Measurements from ENCODE around the gene CARS2.
A peak's percentile ranks its signal among the peaks of the same experiment; 100 is the strongest.
"Not testable (repeated sequence)": the region's sequence is repeated elsewhere in the genome, so short reads cannot be mapped to it uniquely, and the experiment has no call there.

Gene CARS2

DNA sequence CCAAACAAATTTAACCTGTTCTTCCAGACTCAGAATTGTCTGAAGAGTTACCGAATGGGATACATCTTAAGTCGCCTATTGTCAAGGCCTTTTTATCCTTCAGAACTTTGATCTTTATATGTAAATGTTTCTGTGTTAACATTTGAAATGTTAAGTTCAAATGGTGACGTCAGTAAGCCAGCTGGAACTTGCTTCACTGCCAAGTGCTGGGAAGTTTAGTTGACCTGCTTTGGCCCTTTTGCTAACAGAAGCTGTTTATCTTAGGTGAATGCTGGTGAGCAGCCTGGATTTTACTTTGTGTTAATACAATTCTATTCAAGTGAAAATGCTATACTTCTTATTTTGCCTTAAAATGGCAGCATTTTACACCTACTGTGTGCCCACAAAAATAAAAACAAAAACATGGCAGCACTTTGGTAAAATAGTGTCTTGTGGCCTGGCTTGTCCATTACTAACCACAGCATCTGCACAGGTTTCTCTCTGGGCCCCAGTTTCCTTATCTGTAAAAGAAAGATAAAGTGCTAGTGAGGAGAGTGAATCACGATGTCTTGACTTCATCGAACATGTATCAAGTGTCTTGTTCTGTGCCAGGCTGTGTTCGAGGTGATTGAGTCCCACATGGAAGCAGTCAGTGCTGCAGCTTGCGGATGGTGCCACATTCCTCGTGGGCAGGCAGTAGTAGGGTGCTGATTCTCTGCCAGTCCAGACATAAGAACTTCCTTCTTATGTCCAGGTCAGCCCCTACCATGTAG lies 88.4 kb downstream of the CARS2 start:
- no peak for DNase-seq (ENCODE audit: low spot score)

DNA sequence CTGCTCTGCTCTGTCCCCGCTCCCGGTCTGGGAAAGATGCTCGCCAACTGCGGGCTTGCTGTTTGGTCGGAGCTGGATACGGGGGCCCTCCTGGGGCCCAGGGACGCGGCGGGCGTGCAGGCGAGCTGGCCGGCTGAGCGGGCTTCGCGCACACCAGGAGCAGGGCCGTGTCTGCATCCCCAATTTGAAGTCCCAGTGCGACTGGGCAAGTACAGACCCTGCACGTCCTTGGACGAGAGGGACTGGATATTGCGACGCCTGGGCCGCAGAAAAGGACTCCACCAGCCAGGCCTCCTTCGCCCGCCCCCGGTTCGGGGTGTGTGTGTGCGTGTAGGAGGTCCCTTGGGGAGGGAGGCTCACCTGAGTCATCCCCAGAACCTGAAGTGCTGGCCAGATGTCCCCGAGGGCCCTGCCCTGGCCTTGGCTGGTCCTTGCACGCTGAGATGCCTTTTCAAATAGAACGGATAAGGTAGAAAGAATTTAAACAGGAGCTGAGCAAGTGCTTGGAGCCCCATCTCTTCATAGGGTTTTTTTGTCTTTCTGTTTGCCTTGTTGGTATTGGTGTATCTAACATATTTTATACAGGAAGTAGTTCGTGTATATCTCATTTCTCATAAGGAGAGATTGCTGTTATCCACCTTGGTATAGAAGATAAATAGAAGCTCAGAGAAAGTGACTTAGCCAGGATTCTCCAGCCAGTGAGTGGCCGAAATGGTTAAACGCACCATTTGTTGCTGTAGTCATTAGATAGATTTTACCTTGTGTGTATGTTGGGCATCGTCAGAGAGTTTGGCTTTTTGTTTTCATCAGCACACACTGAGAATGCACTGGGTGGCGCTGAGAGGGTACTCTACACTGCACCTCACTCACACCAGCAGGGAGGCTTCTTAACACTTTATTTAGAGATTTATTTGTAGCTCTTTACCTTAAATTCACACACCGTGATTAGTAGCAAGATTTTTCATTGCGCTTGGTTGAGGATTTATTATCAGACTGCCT lies 89.5 kb downstream of the CARS2 start:
- DNase-seq (ENCODE audit: low spot score): no peak

DNA sequence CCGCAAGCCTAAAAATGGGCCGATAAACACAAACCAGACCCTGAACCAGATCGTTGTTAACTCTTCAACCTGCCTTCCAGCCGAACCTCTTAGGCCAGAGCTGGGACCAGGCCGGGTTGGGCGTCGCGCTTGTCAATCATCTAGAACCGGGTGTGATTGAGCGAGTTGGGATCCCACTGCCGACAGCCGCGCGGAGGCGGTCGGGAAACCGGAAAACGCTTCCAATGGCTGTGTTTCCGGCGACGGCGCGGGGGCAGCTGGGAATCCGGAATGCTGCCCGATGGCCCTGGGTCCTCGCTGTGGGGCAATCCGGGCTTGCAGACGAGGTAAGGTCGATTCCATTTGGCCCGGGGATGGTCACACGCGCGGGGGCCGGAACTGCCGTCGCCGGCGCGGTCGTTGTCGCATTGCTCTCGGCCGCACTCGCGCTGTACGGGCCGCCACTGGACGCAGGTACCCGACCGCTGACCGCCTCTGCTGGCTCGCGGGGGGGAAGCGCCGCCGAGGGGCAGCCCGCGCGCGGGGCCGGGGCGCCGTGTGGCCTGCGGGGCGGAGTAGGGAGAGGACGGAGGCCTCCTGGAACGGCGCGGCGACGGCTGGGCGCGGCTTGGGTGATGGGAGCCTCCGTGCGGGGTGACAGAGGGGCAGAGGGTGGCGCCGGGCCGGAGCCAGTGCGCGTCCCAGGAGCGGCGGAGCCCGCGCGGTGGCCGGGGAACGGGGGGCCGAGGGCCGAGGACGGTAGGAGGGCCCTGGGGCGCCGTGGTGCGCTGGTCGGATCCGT lies 90.4 kb downstream of the CARS2 start, which contains the start of gene NAXD:
Gene NAXD (plus strand): TSS at position 224 of the 781 bp plus-strand sequence. CDS start 57 bp downstream, at position 281.
- peak; percentile 97 for DNase-seq (ENCODE audit: low spot score)

DNA sequence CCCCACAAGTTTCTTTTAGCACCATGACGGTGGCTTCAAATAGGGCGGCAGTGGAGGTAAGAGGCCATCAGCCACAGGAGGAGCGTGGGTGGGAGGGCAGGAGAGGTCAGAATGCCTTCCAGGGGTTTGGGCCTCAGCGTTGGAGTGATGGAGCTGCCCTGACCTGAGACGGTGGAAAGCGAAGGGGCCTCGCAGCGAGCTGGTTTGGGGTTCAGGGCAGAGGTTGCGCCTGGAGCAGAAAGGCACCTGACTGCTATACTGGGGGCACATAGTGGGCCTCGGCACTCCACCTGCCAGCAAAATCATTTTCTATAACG lies 91.0 kb downstream of the CARS2 start:
- DNase-seq (ENCODE audit: low spot score): no peak

DNA sequence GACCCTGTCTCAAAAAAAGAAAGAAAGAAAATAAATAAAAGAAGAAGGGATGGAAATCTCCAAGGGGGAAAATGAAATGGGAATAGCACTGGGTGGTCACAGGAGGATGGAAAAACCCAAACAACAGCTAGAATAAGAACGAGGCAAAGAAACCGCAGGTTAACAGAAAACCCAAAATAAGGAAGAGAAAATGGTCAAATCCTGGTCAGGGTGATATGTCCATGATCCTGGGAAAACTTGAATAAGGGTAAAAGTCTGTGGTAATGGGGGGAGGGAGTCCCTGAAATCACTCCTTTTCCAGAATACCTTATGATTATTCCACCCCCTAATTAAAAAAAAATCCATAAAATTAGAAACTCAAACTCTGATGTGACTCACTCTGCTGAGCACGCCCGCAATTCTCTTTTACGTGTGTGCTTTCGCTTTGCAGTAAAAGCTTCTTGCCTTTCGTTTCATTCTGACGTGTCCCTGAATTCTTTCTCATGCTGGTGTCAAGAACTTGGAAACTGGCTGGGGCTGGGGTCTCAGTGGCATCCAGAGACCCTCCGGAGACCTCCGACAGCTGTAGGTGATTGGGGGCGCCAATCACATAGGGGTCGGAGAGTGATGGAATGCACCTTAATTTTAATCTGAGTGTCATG lies 94.8 kb downstream of the CARS2 start:
- no peak for DNase-seq (ENCODE audit: low spot score)

DNA sequence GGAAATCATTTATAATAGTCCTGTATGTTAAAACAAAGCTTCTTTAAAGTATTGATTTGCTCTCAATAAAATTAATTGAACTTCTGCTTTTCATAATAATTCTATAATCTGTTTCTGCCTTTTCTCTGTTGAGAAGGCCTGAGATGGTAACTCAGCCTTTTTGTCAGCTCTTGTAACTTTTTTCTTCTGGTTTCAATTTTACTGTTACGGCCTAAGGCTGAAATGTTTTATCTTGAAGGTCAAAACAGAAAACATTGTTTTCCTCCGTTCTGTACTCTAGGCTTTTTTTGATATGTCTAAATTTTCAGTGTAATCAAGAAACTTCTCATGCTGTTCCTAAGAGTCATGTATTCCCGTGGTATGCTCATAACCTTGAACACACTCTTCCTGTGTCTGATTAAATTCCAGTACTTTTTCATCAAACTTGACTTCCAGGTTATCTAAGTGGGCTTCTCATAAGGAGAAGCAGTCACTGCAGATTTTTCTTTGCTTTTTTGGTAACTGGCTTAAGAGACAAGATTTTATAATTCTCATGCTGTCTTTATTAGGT lies 98.2 kb downstream of the CARS2 start:
- DNase-seq (ENCODE audit: low spot score): no peak

DNA sequence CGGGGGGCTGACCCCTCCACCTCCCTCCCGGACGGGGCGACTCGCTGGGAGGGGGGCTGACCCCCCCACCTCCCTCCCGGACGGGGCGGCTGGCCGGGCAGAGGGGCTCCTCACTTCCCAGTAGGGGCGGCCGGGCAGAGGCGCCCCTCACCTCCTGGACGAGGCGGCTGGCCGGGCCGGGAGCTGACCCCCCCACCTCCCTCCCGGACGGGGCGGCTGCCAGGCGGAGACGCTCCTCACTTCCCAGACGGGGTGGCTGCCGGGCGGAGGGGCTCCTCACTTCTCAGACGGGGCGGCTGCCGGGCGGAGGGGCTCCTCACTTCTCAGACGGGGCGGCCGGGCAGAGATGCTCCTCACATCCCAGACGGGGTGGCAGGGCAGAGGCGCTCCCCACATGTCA lies 99.6 kb downstream of the CARS2 start:
- DNase-seq (ENCODE audit: low spot score): not testable (repeated sequence)

DNA sequence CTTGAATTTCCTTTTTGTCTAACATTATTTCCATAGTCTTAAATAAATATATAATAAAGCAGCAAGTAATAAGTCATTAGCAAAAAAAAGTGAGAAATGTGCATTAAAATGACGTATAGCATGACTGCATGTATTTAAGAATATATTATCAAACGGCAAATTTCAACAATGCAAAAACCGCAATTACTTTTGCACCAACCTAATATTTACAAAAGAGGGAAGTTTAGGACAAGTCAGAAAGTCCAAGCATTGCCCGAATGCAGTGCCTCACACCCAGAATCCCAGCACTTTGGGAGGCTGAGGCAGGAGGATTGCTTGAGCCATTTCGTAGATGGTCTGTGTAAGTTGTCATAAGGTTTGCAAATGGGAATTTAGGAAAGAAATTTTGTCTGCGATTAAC lies 100.8 kb downstream of the CARS2 start:
- DNase-seq (ENCODE audit: low spot score): no peak

DNA sequence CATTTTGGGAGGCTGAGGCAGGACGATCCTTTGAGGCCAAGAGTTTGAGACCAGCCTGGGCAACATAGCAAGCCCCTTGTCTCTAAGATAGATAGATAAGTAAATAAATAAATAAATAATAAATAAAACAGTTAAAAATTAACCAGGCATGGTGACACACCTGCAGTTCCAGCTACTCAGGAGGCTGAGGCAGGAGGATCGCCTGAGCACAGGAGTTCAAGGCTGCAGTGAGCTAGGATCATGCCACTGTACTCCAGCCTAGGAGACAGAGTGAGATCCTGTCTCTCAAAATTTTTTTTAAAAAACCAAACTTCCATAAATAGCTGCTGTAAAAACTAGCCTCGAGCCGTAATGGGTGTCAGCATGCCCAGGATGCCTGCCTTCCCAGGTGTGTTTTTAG lies 104.9 kb downstream of the CARS2 start:
- DNase-seq (ENCODE audit: low spot score): no peak

DNA sequence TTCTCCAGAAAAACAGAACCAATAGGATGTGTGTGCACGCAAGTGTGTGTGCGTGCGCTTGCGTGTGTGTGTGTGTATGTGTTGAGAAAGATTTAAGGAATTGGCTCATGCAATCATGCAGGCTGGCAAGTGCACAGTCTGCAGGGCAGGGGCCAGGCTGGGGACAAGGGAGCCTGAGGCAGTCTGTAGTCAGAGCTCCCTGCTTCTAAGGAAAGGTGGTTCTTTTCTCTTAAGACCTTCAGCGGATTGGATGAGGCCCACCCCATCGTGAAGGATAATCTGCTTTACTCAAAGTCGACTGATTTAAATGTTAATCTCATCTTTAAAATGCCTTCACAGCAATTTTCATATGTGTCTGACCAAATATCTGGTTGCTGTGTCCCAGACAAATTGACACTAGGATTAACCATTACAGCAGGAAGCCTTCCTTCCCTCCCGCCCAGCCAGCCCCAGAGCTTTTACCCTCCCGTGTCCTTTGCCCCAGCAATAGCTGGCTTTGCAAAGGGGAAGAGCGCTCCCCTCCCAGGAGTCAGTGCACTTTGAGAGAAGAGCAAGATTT lies 105.6 kb downstream of the CARS2 start:
- DNase-seq (ENCODE audit: low spot score): no peak

DNA sequence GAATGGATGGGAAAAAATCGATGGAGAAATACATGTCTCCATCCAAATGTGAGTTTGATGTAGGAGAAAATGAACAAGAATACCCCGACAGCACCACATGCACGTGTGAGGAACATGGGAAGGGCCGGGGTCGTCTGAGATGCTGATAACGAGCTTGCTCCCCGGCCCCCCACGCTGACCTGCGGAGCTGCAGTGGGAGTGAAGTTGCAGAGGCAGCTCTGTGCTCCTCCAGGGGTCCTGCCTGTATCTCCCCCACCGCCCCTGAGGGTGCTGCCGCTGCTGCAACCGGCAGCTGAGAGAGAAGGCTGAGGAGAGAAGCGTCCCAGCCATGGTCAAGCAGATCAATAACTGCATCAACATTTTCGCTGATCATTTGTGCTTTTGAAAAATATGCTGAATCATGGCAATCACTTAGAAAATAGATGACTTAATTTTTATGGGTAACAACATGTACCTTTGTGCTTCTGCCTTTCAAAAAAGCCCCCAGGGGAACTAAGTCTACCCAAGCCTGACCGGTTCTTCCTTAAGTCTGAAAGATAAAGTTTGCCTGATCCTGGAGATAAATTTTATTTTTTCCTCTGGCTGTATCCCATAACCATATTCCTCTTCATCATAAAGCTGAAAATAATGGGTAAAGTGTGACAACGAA lies 108.8 kb downstream of the CARS2 start:
- DNase-seq (ENCODE audit: low spot score): no peak

DNA sequence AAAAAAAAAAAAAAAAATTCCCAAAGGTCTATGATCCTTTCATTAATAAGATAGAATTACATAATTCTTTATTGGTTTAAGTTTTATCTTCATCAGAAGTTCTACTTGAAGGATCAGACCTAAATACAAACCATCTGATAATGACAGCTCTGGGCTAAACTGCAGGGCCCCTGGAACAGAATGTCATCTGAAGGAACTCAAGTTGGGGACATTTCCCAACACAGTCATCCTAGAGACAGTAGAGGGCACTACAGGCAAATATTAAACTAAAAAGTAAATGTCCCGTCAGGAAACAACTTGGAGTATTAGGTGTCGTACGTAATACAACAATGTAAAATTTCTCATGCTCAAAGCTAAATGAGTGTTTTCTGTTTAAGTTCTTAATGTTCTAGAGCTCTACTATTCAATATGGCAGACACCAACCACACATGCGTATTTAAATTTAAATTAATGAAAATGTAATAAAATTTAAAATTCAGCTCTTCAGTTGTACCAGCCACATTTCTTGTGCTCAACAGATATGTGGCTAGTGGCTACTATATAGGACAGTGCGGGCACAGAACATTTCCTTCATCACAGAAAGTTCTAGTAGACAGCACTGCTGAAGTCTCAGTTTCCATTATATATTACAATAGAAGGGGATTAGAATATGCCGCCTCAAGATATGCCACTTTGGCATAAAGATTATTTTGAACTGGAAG lies 112.3 kb downstream of the CARS2 start:
- DNase-seq (ENCODE audit: low spot score): peak; percentile 74

DNA sequence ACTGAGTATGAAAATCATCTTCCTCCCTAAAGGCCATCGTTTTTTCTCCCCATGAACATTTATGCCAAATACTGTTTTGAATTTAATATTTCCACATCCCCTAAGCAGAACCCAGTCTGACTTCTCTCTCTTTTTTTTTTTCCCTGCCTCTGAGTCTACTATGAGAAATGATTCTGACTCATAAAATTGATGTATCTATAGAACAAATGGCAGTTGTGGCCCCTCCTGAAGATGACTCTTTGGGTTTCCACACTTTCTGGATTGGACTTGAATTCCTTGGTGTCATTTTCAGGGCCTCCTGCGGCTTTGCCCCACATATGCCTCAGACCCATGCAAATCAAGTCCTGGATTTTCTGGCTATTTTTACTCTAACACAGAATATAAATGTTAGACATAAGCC lies 113.3 kb downstream of the CARS2 start:
- no peak for DNase-seq (ENCODE audit: low spot score)

Data from cerebellar cortex (tissue), 1 donor.